Fibroblast of upper back skin (primary cell): ENCODE data around the gene RPH3AL.
"Not testable (repeated sequence)": the region's sequence is repeated elsewhere in the genome, so short reads cannot be mapped to it uniquely, and the experiment has no call there.

Experiments
- DNase-seq: peaks from one replicate; pipeline ENCODE4 v3.0.0-alpha.2; 2013

Gene RPH3AL

DNA sequence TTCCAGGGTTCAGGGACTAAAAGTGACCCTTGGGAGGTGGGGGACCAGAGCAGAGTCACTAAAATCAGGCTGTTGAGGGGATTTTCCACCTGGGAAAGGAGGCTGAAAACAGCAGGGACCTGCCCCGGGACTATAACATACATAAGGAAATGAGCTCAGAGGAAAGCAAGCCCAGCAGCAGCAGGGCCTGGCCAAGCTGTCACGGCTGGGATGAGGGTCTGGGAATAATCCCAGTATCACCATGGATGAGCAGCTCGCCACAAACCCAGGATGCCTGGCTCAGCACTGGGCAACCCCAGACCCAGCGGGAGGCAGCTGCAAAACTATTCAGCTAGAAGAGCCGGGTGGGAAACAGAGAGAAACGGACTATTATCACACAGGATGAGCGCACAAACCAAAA lies 72.4 kb downstream of the RPH3AL start:
- no peak for DNase-seq

DNA sequence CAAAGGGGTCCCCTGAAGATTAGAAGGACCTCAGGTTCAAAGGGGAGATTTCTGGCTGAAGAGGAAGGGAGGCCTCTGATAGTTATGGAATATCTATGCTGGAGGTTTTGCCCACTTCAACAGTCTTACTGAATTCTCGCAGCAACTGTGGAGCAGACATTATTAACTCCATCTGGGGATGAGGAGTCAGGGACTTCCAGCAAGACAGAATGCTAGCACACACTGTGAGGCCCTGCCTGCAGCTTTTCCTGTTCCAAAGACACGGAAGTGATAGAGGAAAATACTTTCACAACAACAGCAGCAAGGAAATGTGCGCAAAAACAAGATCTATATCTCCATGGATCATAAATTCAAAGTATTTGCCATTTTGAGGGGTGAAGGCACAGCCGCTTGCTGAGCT lies 72.8 kb downstream of the RPH3AL start:
- DNase-seq = no peak

DNA sequence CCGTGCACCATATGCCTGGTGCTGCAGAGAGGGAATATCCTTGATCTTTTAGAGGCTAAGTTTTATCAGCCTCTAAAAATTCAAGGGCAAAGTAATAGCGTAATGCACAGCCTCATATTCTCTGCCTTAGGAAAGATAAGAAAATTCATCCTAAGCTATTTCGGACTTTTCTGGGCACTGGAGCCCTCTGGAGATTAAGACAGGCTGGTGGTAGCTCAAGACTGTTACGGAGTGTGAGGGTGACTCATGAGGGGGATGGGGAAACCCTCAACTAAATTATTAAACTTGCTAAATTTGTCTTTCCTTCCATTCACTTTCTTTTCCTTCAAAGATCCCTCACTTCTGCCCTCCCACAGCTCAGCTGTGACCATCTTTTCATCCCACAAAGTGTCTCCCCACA lies 73.3 kb downstream of the RPH3AL start:
- DNase-seq = no peak

DNA sequence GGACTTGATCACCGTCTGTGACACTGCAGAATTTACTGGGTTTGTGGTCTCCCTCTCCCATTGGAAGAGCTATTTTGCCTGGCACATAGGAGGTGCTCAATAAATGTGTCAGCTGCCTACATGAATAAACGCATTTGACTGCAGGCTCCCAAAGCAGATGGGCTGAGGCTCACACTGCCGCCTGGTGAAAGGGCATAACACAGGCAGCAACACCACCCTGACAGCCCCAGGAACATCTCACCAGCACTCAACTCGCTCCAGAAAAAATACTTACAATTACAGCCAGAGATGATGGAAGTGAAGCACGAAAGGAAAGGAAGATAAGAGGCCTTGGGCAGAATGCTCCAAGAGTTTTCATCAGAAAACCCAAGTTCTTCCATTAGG lies 73.9 kb downstream of the RPH3AL start:
- DNase-seq = no peak

DNA sequence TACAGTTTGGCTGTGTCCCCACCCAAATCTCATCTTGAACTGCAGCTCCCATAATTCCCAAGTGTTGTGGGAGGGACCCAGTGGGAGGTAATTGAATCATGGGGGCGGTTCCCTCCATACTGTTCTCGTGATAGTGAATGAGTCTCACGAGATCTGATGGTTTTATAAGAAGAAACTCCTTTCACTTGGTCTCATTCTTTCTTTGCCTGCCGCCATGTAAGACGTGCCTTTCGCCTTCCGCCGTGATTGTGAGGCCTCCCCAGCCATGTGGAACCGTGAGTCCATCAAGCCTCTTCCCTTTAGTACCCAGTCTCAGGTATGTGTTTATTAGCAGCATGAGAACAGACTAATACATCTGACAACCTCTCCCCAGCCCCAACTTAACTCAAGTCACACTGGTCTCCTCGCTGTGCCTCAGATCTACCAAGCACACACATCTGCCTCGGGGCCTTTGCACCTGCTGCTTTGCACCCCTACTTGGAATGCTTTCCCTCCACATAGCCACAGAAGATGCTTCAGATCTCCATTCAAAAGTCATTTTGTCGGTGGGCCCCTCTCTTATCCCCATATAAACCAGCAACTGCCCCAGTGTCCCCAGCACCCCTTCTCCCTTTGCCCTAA lies 74.4 kb downstream of the RPH3AL start:
- no peak for DNase-seq

DNA sequence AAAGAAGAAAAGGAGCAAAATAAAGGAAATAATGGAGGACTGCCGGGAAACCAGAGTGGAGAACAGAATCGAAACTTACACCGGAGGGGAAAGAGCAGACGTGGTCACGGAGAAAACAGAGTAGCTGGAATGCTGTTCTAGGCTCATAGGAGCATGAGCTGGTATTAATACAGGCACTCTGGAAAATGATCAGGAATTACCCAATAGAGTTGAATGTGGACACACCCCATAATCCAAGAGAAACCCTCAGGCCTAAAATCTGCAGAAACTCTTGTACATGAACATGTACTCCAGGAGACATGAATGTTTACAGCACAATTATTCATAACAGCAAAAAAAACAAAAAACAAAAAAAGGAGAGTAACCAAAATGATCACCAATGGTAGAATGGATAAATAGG lies 77.7 kb downstream of the RPH3AL start:
- no peak for DNase-seq

DNA sequence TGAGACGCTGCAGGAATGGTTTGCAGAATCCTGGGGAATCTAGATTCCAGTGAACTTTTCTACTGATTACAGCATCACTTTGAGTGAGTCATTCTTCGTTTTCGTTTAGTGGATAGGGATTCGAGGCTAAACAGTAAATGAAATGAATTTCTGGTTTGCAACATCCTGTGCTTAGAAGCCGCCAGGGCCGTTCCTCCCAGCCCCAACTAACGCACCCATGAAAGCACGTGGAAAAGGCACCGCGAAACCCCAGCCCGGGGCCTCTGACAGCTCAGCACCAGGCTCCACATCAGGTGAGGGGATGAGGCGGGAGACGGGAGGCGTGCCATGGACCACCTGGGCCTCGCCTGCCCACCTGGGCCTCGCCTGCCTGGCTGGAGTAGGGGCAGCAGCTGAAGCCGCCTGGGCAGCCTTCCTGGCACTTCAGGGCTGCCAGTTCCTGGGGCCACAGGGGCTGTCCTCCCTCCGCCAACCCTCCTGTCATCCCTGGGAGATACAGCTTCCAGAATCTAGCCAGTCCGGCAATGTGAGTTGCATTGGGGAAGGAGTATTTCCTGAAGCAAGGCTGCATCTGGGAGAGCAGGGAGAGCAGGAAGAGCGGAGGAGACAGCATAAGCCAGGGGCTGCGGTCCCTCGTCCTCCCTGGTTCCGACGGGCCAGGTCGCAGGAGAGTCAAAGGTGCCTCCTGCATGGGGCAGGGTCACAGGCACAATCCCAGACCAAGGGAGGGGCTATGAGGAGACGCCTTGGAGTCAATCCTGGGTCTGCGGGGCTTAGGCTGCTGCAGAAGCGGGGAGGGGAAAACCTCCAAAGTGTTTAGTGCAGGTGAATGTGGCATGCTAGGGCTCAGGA lies 78.4 kb downstream of the RPH3AL start:
- DNase-seq = no peak

DNA sequence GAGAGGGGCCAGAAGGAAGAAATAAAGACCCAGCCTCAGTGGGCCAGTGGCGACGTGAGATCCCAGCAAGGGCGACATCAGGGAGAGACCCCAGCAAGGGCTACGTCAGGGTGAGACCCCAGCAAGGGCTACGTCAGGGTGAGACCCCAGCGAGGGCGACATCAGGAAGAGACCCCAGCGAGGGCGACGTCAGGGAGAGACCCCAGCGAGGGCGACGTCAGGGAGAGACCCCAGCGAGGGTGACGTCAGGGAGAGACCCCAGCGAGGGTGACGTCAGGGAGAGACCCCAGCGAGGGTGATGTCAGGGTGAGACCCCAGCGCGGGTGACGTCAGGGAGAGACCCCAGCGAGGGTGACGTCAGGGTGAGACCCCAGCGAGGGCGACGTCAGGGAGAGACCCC lies 79.8 kb downstream of the RPH3AL start:
- not testable (repeated sequence) for DNase-seq

DNA sequence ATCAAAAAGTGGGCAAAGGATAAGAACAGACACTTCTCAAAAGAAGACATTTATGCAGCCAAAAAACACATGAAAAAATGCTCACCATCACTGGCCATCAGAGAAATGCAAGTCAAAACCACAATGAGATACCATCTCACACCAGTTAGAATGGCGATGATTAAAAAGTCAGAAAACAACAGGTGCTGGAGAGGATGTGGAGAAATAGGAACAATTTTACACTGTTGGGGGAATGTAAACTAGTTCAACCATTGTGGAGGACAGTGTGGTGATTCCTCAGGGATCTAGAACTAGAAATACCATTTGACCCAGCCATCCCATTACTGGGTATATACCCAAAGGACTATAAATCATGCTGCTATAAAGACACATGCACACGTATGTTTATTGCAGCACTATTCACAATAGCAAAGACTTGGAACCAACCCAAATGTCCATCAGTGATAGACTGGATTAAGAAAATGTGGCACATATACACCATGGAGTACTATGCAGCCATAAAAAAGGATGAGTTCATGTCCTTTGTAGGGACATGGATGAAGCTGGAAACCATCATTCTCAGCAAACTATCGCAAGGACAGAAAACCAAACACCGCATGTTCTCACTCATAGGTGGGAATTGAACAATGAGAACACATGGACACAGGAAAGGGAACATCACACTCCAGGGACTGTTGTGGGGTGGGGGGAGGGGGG lies 80.5 kb downstream of the RPH3AL start:
- DNase-seq = not testable (repeated sequence)

DNA sequence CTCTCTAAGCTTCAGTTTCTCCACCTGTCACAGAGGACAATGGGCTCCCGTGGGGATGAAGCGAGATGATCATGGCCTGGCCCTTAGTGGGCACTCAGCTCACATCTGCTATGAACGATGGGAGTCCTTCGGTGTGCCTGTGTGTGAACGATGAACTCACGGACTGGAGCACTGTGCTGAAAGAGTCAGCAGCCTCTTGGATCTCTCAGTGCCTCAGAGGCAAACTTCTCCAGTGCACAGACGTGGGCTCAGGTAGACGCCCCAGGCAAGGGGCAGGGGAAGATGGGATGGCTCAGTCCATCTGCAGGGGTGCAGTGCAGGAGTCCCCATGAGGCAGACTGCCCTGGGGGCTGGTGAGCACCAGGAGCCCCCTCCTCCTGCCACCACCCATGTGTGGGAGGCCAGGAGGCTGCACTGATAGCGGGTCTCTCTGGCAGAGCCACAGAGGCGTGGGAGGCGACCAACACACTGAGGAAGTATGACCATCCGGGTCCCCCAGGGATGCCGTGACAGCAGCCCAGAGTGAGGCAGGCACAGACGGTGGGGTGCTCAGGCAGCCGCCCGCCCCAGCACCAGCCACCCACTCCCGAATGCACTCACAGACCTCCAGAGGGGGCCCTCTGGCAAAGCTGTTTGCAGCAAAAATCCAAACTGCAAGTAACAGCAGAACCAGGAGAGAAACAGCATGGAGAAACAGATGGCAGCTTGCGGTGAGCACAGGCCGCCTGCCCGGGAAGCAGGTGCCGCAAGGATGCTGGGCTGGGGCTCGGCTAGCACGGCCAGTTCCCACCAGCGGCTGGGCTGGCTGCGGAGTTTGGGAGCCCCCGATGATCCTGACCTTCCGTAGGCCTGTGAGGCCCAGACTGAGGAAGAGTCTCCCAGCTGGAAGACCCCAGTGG lies 82.7 kb downstream of the RPH3AL start:
- DNase-seq = no peak

DNA sequence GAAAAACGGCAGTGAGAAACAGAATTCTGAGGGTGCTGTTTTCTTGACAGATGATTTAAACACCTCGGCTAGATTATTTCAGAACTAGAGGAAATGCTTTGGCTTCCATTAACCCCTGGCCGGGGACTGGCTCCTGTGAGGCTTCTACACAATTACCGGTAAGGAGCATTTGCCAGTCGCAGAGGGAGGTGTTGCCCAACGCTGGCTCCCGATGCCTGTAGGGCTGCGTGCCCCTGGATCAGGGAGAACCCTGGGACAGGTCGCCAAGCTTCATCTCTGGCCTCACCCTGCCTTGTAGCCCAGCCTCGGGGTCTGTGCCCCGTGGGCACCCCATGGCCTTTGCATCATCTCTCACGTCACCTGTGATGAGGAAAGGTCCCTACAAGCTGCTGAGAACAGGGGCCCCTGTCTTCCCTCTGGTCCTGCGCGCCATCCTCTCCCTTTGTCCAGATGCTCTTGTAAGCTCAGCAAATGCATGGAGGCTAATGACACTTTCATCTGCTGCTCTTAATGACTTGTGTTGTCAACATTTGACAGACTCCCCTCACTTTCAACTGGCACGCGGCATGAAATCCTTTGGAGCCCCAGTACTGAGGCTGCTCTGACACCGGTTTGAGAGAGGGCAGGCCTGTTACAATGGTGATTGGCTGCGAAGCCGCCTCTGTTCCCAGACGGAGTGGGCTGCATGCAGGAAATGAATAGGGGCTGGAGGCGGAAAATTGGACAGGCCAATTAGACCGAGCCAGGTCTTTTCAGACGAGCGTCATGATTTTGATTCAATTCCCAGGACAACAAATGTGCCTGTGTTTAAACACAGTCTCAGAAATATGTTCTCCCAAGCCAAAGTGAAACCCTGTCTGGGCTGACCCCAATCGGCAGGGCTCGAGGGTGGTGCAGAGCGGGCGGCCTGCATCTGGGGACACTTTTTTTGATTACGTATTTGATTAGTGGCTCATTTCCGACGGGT lies 85.6 kb downstream of the RPH3AL start:
- no peak for DNase-seq

DNA sequence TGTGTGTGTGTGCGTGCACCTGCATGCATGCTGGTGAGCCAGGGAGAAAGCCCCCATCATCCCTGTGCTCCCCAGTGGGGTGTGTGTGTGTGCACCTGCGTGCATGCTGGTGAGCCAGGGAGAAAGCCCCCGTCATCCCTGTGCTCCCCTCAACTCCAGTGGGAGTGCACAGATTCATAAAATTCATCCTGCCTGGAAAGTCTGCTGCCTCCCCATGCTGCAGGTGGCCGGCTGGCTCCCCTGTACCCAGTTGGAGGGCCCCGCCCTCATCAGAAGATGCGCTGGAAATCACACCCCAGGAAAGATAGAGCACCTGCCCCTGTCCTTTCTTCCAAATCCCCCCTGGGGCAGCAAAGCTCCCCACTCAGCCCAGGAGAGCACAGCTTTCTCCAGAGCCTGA lies 86.4 kb downstream of the RPH3AL start:
- DNase-seq = no peak

DNA sequence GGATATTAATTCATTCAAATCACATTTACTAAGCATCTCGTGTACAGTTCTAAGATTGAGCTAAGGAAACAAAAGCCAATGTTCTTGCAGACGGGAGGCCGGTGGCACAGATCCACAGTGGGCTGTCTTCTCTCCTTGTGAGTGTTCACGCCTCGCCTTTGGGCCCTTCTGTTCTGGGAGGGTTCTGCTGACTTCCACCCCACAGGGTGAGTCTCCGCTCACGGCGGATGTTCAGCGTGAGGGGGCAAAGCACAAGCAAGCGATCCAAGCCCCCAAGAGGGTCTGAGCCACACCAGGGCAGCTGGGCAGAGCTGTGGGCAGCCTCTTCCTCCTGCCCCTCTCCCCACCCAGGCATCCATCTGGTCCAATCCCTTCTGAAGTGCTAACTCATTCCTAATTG lies 86.9 kb downstream of the RPH3AL start:
- no peak for DNase-seq

DNA sequence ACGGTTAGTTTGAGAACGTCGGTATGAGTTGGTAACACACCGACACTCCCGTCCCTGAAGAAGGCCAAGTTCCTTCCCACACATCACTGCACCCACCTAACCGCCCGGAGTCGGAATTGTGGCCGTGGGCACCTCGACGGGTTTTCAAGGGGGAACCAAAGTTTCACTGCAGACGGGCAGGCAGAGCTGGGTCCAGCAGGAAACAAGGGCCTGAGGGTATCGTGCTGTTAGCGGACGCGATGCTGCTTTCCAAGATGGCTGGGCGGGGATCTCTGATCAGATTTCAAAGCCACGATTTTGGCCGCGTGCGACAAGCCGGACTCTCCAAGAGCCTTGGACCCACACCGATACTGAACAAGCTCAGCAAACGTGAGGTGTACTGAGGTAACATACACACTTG lies 88.8 kb downstream of the RPH3AL start:
- no peak for DNase-seq

DNA sequence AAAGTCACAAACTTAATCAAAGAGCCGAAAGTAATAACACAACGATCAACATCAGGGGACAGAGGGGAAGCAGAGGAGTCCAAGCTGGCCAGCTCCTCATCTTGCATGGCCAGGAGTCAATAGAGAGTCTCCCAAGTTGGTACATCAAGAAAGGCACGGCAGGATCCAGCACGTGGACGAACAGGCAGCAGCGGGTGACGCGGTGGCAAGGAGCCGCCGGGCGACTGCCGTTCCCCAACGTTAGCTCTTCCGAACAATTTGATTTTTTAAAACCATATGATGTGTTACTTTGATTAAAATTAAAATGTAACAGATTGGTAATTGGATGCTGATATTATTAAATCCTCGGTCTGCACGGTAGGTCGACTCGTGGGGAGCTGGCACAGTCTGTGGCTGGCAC lies 89.3 kb downstream of the RPH3AL start:
- DNase-seq = no peak

DNA sequence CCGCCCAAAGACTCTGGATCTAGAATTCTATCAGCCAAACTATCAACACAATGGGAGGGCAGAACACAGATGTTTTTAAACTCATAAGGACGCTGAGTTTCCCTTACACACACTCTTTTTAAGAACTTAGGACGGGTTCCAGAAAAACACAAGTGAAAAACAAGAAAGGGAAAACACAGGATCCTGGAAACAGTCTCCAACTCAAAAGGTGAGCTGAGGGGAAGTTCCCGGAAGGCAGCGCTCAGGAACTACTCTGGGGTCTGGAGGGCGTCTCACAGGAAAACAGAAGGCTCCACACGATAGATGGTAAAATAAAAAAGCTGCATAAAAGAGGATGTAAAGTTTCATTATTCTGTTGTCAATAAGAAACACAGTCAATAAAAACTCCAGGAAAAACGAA lies 91.0 kb downstream of the RPH3AL start:
- DNase-seq = no peak

DNA sequence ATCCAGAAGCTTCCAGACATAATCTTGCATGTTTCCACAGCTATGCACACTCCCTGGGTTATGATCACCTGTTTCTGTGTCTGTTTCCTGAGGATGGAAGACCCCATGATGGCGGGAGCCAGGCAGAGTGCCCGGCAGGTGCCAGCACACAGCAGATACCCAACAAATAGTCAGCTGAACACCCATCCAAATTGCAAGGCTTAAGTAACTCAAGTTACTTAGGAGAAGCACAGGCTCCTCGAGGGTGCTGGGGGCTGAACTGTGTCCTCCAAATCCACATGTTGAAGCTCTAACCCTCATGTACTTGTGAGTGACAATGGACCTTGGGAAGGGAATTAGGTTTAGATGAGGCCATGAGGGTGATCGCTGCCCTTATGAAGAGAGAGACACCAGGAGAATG lies 91.7 kb downstream of the RPH3AL start:
- DNase-seq = no peak

DNA sequence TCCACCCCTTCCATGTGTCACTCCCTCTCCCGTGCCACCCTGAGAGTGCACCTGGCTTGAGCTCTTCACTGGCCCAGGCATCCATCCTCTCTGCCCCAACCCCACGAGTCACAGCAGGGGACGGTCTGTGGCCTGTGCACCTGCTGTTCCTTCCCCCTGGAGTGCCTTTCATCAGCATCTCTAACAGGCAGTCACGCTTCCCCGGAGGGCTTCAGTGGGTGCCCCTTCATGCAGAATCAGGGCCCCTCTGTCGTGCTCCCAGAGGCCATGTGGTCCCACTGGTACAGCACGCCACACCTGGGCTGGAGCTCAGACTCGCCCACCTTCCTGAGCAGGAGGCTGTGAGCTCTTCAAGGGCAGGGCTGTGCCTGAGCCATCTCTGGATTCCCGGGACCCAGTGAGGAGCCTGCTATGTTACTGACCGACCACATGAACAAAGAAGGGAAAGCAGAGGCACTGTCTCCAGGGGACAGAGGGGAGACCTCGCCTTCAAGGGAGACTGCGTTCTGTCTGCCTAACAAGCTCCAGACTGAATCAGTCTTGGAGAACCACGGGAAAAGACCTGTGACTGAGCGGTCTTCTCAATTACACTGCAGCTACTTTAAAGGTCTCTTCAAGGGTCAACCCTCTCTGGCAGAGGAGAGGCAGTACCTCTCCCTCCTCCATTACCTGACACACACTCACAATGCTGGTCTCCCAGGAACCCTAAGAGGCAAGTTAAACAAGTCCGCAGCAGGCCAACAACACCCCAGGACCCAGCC lies 92.4 kb downstream of the RPH3AL start:
- no peak for DNase-seq

DNA sequence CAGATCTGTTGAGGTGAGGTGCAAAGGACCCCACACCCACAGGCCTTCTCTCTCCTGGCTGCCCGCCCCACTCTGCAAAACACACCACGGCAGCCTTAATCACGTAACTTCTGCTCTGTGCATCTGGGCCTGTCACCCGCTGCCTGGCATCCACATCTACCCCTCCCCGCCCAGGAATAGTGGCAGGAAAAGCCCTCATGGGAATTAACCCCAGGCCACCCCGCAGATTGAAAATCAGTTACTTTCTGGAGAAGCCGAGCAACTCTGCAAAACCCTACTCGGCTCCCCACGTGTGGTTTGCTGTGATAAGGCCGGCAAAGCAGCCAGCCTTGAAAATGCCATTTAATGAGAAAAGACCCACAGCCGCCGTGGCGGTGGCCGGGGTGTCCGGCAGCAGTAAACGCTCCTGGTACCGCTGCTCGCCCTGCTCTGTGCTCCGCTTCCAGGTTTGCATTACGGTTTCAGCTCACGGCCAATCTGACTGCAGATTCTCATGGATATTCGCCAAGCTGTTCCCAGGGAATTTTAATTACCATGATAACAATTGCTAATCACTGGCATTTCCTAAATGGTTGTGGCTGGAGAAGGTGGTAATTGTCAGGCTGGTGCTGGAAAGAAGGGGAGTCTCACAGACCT lies 93.1 kb downstream of the RPH3AL start:
- DNase-seq = no peak

DNA sequence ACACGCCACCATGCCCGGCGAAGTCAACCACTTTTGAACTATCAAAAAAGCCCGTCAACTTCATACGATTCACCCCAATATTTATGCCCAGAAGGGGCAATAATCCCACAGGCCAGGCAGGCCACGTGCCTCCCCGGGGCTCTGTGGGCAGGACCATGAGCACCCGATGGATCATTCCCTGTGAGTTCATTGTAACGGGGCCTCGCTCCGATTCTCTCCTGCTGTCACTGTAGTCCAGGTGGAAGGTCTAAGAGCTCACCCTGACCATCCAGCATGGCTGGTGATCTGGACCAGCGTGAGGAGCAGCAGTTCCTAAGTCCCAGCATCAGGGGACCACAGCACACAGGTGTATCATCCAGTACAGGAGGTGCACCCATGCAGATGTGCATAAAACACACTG lies 93.7 kb downstream of the RPH3AL start:
- DNase-seq = no peak
